Omental fat pad (tissue), 4 donors: ENCODE data around the gene ADARB1. TPM values are rescaled to one million over a fixed set of nuclear protein-coding genes. Genes with fewer than 3 reads are reported as not detected.

Source experiments
- ATAC-seq: fragments of 150-250 bp; one replicate; pipeline ENCODE4 v1.9.1; 2016; ENCODE audit warnings: mild to moderate bottlenecking, moderate library complexity; ENCODE audit not compliant: low FRiP score
- DNase-seq: peaks from one replicate; pipeline ENCODE4 v3.0.0-alpha.2; 2019; ENCODE audit warnings: low spot score
- total RNA-seq, 4 donors: library from RNA; depleted of rRNA; stranded (reverse); fragments of >200 nt; gene quantifications; one replicate each; pipeline ENCODE4 v1.1.0, GENCODE V29; 2016
- TF ChIP-seq, protein P1 (sequence below), 3 donors: fragments of 450-650 bp; IDR thresholded peaks; one replicate each; pipeline ENCODE4 v1.5.1; 2016 to 2017; ENCODE audit warnings: antibody characterized with exemption in 3 of 3, mild to moderate bottlenecking in 3 of 3, moderate library complexity in 2 of 3

The ADARB1 gene
- total RNA-seq, 4 donors from 2014 or later: 17.3 to 38.3 (median 23.3) TPM

DNA sequence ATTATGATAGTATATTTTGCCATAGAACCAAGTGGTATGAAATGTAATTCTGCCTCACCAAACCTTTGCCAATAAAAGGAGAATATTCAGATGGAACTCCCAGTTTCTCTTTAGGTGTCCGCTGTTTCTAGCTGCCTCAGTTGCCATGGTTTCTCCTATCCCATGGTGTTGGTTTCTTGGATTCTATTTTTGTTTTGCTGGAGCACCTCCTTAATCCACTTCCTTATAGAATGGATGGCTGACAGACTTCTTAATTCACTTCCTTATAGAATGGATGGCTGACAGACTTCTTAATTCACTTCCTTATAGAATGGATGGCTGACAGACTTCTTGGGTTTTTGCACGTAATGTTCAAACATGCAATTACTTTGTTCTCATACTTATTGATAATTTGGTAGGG lies 43.7 kb downstream of the ADARB1 start:
- TF ChIP-seq, protein P1, sequence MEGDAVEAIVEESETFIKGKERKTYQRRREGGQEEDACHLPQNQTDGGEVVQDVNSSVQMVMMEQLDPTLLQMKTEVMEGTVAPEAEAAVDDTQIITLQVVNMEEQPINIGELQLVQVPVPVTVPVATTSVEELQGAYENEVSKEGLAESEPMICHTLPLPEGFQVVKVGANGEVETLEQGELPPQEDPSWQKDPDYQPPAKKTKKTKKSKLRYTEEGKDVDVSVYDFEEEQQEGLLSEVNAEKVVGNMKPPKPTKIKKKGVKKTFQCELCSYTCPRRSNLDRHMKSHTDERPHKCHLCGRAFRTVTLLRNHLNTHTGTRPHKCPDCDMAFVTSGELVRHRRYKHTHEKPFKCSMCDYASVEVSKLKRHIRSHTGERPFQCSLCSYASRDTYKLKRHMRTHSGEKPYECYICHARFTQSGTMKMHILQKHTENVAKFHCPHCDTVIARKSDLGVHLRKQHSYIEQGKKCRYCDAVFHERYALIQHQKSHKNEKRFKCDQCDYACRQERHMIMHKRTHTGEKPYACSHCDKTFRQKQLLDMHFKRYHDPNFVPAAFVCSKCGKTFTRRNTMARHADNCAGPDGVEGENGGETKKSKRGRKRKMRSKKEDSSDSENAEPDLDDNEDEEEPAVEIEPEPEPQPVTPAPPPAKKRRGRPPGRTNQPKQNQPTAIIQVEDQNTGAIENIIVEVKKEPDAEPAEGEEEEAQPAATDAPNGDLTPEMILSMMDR (IDR thresholded peaks at IDR 0.05): no peak
- no peak for DNase-seq
- no peak for ATAC-seq

- ATAC-seq (no peak), DNase-seq (no peak)
- TF ChIP-seq, protein P1 (IDR thresholded peaks at IDR 0.05): no peak
Observed at GRCh38 chr21:45119812-45120211, 45.4 kb downstream of the ADARB1 start.

GRCh38 chr21:45120975-45121374 lies 46.6 kb downstream of the ADARB1 start:
- no peak for DNase-seq
- TF ChIP-seq, protein P1 (IDR thresholded peaks at IDR 0.05): no peak
- no peak for ATAC-seq

DNA sequence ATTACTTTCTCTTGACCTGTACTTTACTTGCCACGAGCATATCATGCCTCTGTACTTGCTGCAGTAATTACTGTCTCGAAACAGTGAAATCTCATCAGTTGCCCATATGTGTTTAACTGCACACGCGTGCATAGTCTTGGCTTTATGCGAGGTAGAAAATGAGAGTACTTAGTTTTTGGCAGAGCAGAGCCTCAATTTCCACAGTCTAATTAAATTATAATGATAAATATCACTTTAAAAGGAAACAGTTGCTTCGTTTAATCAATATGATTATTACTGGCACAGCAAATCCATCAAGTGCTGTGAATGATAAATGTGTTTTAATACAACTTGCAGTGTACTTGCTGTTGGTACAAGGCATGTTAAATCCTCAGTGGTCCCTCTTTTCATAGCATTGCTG lies 47.6 kb downstream of the ADARB1 start:
- TF ChIP-seq, protein P1 (IDR thresholded peaks at IDR 0.05): no peak

GRCh38 chr21:45122432-45123132 lies 48.2 kb downstream of the ADARB1 start:
- no peak for DNase-seq
- ATAC-seq: no peak
- TF ChIP-seq, protein P1 (IDR thresholded peaks at IDR 0.05): no peak

More for the DNA sequence above, 47.6 kb downstream of the ADARB1 start:
- DNase-seq (no peak), ATAC-seq (no peak)

DNA sequence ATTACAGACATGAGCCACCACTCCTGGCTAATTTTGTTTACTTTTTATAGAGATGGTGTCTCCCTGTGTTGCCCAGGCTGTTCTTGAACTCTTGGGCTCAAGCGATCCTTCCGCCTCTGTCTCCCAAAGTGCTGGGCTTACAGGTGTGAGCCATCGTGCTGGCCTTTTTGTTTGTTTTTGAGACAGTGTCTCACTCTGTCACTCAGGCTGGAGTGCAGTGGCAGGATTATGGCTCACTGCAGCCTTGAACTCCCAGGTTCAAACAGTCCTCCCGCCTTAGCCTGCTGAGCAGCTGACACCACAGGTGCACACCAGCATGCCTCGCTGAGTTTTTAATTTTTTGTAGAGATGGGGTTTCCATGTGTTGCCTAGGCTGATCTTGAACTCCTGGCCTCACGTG lies 49.1 kb downstream of the ADARB1 start:
- TF ChIP-seq, protein P1 (IDR thresholded peaks at IDR 0.05): no peak
- no peak for ATAC-seq

GRCh38 chr21:45124596-45124995 lies 50.2 kb downstream of the ADARB1 start:
- TF ChIP-seq, protein P1 (IDR thresholded peaks at IDR 0.05): no peak

More for the DNA sequence above, 49.1 kb downstream of the ADARB1 start:
- no peak for DNase-seq

More at GRCh38 chr21:45124596-45124995, 50.2 kb downstream of the ADARB1 start:
- ATAC-seq (no peak), DNase-seq (no peak)
